GM19023 (cell line): ENCODE measurements around the gene MAD2L1BP.

Experiments used
- ATAC-seq: cut with Tn5 transposase; IDR thresholded peaks from one replicate; pipeline ENCODE4 v1.9.1; 2021; ENCODE audit warnings: mild to moderate bottlenecking, moderate library complexity; ENCODE audit not compliant: unreplicated experiment

Gene MAD2L1BP

DNA sequence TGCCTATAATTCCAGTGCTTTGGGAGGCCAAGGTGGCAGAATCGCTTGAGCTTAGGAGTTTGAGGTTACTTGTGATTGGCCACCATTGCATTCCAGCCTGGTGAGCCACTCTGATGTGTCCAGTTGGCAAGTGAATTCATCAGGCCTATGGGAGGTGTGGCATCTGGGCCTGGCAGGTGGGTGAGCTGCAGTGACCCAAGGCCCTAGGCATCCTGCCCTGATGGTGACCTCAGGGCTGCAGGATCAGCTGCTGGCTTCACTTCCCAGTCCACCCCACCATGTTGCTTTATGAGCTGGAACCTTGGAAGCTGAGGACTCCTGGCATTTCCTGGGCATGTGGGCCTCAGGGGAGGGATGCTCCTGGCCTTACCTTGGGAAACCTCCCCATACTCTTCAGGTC, 29.7 kb downstream of the MAD2L1BP start:
- ATAC-seq = no peak

DNA sequence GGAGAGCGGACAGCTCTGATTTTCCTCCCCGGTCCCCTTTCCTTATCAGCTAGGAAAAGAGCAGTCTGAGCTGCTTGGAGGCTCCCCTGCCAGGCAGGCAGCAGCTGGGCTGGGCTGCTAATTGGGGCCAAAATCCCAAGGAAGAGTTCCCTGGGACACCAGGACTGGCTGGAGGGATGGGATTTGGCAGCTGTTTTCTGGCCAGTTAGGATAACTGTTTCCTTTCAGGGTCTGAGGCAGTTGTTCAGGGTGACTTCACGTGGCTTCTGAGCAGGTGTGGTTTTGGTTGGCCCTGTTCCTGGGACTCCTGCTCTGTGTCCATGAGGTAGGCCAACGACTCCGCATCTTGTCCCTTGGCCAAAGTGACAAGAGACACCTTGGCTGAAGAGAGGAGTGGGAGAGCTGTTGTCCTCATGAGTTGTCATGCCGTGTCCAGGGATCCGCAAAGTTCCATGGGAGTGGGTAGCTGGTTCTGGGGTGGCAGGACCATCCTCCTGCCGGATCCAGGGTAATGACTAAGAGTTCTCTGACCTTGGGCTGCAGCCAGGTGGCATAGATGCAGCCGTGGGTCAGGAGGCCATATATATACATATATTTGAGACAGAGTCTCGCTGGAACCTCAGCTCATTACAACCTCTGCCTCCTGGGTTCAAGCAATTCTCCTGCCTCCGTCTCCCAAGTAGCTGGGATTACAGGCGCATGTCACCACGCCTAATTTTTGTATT, 30.7 kb downstream of the MAD2L1BP start:
- ATAC-seq = no peak

DNA sequence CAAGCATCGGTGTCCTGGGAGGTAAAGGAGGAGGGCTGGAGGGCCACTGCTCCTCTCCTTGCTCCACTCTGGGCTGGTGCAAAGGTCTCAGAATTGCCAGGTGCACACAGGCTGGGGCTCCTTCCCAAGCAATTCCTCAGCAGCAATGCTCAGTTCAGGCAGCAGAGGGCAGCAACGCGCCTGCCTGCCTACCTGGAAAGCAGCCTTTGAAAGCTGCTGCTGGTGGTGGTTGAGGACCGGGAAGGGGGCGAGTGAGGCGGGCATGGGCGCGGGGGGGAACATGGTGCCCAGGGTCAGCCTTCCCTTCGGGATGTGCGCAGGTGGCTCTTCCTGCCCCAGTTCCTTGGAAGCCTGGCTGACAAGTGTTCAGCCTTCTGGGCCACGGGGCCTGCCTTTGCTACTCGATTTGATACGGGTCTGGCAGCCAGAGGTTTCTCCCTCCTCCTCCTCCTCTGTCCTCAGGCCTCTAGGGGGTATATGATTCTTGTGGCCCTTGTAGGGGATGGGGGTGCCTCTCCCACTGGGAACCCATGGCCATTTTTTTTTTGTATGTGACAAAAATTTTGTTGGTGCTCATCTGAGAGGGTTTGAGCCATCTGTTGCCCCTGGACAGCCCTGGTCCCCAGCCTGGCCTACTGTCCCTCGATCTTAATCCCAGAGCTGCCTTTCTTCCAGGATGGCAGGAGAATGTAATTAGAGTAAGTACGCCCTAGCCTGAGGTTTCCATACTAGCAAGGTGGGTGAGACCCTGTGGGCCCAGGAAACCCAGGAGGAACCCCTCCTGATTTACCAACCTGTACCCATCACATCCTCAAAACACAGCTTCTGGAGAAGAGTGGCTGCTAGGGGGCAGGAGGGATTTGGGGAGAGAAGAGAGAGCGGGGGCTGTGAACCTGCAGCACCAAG, 31.9 kb downstream of the MAD2L1BP start:
- peak; percentile 42 for ATAC-seq

DNA sequence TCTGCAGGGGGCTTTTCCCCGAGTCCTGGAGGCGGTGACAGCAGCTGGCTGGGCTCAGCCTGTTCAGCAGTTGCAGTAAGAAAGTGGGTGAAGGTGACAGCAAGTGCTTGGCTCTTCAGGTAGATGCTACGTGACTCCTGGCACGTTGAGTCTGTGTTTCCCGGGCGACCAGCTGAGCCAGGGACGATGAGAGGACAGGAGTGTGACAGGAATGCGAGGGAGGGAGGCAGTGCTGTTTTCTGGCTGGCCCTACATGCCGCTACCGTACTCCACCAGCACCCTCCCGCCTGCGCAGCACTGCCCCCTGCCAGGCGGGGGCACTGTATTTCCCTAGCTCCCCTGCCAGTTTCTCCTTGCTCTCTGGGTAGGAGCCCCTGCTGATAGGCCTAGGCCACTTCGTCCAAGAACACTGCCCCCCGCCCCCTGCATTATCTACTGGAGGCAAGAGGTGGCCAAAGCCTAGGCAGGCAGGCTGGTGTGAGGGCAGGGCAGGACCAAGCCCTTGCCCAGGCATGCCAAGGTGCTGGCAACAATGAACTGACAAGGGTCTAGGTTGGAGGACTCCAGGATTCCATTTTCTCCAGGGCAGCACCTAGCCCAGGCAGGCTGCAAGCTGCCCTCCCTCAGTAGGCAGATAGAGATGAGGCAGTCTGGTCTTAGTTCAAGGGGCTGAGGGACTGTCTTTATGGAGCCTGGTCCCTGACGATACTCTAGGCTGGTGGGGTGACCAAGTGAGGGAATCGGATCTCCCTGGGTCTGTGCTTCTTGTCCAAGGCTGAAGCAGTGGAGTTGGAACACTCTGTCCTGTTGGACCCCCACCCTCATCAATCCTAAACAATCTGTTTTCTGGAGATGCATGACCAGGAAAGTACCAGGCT, 32.8 kb downstream of the MAD2L1BP start:
- peak; percentile 41 for ATAC-seq

DNA sequence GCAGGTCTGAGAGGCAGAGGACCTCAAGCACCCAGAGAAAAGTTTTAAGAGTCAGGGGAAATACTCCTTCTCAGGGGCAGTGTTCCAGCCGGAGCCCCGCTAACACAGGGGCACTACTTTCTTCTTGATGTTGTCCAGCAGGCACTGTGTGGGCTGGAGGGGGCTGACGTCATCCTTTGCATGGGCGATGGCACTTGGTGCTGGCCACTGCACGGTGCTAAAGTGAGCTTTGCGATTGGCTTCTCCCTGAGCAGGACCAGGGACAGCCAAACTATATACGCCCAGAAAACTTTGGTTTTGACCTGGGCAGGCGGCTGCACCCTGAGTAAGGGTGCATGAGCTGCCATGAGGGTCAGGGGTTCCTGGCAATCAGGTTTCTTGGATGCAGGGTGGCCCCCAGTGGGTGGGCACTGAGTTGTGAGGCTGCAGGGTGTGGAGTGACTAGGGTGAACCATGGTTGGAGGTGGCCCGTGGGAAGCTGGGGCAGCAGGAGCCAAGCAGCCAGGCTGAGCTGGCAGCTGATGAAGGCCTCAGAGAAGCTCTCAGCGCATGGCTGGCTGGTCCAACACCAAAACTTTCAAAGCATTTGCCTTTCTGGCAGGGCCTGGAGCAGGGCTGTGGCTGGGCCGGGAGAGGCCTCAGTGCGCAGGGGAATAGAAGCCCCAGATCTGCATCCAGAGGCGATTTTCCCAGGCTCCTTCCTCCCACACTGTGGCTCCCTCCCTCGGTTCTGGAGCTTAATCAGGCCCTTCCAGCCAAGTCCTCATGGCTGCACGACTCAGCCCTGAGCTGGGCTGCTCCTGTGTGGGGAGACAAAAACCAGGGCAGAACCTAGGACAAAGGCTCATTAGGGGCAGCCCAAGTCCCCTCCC, 33.6 kb downstream of the MAD2L1BP start:
- no peak for ATAC-seq

DNA sequence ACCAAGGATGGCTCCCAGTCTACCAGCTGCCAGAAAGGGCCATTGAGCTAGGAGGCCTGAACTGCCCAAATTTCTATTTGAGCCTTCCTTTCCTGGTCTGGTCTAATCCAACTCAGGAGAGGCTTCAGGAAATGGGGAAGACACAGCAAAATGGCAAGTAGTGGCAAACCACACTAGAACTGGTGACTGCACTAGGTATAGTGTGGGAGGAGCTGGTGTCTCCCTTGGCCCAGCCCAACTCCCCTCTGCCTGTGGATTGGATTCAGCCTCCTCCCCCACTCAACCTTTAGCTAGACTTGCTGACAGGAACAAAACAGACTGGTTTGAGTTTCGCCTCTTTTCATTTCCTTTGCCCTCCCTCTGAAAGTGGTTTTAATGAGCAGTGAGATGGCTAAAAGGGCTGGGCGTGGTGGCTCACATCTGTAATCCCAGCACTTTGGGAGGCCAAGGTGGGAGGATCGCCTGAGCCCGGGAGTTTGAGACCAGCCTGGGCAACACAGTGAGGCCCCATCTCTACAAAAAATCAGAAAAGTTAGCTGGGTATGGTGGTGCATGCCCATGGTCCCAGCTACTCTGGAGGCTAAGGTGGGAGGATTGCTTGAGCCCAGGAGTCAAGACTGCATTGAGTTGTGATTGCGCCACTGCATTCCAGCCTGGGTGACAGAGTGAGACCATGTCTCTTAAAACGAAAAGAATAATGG, 34.4 kb downstream of the MAD2L1BP start:
- ATAC-seq = no peak

DNA sequence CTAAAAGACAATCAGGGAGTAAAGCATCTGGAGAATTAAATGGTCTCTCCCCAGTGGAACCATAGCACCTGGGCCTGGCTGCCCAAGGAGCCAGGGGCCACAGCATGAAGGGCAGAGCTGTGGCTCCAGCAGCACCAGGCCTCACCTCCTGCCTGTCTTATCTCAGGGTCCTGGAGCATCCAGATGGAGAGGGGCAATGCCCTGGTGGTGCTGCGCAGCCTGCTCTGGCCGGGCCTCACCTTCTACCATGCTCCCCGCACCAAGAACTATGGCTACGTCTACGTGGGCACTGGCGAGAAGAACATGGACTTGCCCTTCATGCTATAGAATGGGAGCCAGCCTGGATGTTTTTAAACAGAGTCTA, 35.0 kb downstream of the MAD2L1BP start:
- no peak for ATAC-seq

DNA sequence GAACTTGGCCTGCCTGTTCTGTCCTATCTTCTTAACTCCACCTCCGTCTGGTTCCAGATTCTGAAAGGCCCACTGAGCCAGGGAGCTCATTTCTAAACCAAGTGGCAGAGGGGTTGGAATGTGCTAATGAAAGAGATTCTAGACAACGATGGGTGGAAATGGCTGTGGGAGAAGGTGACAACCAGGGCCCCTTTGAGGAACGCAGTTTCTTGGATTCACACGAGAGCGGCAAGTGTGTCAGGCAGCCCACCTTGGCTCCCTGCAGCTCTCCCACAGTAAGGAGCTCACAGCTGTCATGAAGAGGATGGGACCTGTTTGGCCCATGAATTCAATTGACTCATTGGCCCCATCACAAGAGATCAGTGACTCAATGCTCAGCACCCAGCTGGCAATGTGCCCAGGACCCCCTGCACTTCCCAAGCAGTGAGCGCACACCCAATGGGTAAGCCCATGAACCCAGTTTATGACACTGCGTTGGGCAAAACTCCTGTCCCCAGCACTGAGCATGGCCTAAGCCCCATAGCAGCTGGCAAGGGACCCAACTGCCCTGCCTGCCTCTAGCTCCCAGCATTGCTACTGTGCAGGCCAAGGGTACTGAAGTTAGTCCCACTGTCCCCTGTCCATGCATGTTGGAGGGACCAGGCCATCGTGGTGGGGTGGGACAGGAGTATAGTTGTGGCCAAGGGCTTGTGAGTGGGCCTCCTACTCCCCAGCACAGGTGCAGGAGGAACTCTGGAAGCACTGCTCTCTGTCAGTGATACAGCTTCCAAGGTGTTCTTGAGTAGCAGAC, 35.6 kb downstream of the MAD2L1BP start:
- no peak for ATAC-seq

DNA sequence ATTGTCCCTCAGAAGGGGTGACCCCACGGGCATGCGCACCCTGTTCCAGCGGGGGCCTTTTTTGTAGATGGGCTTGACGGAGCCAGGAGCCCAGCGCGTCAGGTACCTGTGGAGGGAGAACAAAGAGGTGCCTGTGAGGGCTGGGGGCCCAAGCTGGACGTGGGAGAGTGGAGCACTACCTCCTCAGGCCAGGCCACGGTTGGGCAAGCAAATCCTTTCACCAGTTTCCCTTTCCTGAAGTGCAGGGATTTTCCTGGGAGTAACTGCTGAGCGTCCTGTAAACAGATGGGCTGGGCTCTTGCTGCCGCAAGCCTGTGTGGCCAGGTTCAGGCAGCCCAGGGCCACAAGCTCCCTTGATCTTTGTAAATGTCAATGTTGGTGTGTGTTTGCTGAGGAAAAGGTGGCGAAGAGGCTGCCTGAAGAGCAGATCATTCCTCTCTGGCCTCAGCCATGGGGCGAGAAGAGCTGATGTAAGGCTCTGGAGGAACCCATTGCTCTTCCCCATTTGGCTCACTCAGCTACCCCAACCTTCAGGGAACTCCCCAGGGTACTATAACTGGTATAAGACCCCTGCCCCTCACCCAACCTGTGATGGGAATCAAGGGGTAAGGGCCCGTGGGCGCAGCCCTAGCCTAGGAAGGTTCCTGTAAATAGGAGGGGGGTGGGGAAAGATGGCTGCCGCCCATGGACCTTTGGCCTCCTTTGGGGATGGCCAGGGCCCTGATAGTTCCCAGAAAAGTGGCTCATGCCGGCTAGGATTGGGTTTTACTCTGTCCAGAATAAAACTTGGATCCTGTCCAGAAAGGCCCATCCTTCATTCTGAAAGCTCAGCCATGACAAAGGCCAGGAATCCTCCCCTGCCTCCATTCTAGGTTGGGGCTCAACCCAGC, 36.4 kb downstream of the MAD2L1BP start:
- no peak for ATAC-seq

DNA sequence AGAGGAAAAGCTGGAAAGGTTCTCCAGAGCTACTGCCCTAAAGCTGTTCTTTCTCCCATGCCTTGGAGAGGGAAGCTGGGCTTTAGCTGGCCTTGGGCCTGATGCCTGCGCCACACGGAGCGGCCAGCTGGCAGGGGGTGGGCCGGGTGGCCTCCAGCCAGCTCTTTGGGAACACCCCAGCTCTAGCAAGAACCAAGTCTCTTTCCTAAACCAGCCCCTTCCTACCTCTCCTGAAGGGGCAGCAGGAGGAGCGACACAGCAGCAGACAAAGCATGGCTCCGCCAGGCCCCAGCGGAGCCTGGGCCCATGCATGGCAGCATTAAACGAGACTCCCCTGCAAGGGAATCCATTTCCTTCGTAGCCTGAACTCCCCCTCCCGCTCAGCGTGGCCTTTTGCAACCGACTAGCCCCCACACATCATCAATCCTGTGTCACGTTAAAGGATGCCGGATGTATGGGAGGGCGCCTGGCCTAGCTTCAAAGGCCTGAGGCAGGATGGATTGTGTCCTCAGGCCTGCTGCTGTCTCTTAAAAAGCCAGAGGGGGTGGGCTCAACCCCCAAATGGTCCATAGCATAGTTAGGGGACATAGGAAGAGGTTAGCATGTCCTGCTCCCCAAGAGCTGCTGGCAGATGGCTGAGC, 37.9 kb downstream of the MAD2L1BP start:
- no peak for ATAC-seq

DNA sequence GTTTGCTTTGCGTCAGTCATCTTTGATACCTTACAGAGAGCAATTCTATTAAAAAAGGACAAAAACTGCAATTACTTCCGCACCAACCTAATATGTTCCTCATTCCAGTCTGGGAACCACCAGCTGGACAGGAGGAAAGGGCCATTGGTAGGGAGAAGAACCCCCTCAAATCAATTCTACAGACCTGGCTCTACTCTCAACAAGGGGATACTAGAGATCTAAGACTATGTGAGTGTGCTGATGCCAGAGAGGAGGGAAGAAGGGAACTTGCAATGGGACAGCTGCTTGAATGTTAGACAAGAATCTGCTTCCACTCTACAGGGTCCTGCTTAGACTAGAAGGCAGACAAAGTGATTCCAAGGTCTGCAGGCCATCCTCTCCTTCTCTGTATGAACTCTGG, 38.7 kb downstream of the MAD2L1BP start:
- ATAC-seq = no peak

DNA sequence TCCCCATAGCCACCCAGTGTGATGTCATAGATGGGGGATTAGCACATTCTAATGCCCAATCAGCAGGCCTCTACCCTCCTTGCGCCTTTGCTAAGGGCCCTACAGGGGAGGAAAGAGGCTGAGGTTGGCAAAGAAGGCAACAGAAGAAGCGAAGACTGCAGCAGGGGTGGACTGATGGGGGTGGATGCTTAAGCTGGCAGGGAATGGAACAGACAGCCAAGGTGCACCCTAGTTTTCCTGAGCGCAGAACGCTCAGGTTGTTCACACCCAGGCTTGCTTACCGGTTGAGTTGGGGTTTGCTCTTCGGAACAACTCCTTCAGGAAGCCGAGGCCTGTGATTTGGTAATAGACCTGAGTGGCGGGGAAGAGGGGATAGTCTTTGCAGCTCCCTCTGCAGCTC, 39.3 kb downstream of the MAD2L1BP start:
- ATAC-seq = no peak

DNA sequence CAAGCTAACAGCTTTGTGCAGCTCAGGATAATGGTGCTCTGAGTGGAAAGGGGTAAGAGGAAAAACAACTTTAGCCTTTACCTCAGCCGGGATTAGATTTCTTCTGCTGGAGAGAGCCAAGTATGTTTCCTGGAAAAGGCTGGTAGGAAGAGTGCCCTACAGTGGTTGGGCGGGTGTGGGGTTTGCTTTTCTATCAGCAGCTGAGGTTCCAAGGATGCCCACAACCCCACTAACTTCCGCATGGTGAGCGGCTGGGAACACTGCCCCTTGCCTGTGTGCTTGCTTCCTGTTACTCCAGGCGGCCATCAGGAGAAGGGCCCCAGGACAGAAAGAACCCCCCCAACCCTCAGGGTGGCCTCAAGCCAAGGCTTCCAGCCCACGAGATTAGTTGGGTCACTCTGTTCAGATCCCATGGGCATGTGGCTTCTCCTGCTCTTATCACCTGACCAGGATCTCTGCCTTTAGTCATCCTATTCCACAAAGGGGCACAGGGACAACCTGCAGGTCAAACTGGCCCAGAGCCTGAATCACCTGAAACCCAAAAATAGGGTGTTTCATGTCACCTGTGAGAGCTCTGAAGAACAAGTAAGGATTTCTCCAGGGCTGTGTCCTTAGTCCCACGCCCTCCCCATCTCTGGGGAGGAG, 41.4 kb downstream of the MAD2L1BP start:
- ATAC-seq = no peak

DNA sequence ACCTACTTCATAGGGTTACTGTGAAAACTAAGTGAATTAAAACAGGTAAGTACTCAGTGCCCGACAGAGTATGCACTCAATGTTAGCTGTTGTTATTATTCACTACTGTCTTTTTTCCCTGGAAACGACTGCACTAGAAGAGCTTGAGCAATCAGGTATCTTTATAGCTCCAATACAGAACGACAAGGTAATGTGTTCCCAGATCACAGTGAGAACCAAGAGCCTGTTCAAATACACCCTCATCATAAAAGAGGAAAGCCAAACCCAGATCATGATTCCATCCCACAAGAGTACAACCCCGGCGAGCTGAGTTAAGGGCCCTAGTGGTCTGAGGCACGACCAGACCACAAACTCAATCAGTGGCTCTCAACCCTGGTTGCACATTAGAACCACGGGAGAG, 42.1 kb downstream of the MAD2L1BP start:
- no peak for ATAC-seq

DNA sequence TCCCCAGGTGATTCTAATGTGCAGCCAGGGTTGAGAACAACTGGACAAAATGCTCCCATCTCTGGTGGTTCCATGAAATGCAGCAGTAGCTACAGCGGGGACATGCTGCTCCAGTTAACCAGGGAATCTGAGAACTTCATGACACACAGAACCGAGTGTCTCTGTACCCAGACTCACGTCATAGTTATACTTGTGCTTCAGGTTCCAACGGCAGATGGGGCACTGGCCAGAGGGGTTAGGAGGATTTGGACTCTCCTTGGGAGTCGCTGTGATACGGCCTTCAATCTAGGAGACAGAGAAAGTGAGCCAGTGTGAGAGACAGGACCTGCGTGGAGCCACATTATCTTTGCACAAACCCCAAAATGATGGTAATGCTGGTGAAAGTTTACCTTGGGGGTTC, 42.7 kb downstream of the MAD2L1BP start:
- no peak for ATAC-seq

DNA sequence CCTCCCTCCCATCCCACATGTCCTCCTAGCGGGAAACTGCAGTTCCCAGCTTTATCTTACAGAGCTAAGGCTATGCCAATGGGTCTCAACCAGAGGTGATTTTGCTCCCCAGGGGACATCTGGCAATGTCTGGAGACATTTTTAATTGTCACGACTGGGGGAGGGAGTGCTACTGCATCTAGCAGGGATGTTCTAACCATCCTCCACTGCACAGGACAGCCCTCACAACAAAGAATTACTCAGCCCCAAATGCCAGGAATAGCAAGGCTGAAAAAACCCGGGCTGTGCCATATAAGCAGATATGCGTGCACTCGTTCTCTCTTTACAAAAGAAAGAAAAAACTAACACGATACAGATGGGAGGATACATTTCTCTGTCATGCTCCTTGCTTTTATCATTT, 43.4 kb downstream of the MAD2L1BP start:
- no peak for ATAC-seq
